Subcutaneous abdominal adipose tissue (tissue), 5 donors: ENCODE results near the gene GPN1.
"Not testable (repeated sequence)": the region's sequence is repeated elsewhere in the genome, so short reads cannot be mapped to it uniquely, and the experiment has no call there.

ENCODE experiments used
- H3K27ac ChIP-seq: one replicate; pipeline ENCODE4 v1.7.0; 2013; ENCODE audit warnings: low read depth, mild to moderate bottlenecking, inconsistent platforms, low read length, moderate library complexity
- H3K27me3 ChIP-seq, 5 donors: one replicate each; pipeline ENCODE4 v1.7.0; 2013; ENCODE audit warnings: low read length in 5 of 5, inconsistent platforms in 1 of 5; ENCODE audit not compliant: control insufficient read depth in 5 of 5, insufficient read depth in 4 of 5
- H3K36me3 ChIP-seq, 5 donors: one replicate each; pipeline ENCODE4 v1.7.0; 2013; ENCODE audit warnings: low read length in 5 of 5; ENCODE audit not compliant: control insufficient read depth in 5 of 5, insufficient read depth in 5 of 5
- H3K4me1 ChIP-seq, 5 donors: one replicate each; pipeline ENCODE4 v1.7.0; 2013; ENCODE audit warnings: low read length in 5 of 5, mild to moderate bottlenecking in 3 of 5, moderate library complexity in 1 of 5; ENCODE audit not compliant: control insufficient read depth in 5 of 5, insufficient read depth in 5 of 5
- H3K4me3 ChIP-seq, 5 donors: one replicate each; pipeline ENCODE4 v1.7.0; 2013; ENCODE audit warnings: low read length in 5 of 5, low read depth in 1 of 5
- H3K9ac ChIP-seq, 5 donors: one replicate each; pipeline ENCODE4 v1.7.0; 2013; ENCODE audit warnings: low read length in 5 of 5, mild to moderate bottlenecking in 4 of 5, moderate library complexity in 3 of 5
- H3K9me3 ChIP-seq, 5 donors: one replicate each; pipeline ENCODE4 v1.7.0; 2013; ENCODE audit warnings: low read length in 5 of 5; ENCODE audit not compliant: control insufficient read depth in 5 of 5
- donor health status: healthy.
- donor health status: healthy.
- donor health status: healthy.
- donor health status: healthy.
- donor health status: healthy.

Gene GPN1

DNA sequence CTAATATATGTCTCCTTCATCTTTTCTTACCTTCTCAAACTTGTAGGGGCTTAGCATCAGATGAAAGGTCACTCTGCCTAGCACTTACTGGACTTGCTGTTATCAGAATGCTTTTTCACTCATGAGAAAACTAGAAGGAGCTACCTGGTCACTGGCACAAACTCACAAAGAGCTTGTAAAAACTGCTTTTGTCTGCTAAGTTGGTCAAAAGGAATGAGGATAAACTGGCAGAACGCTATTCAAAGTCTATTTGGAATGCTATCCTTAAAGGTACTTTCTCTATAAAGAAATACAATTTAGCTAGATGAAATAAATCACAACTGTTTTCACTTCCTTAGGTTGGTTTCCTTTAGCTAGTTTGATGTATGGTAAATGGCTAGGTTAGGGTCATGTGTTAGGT is 2.5 kb upstream of the GPN1 start:
- not testable (repeated sequence) for H3K9ac ChIP-seq, H3K4me3 ChIP-seq, H3K27me3 ChIP-seq, H3K27ac ChIP-seq, H3K9me3 ChIP-seq
- H3K36me3 ChIP-seq = peaks cover 30 to 41% (median 35%) of the 10 kb centered on the region in 5 donors
- H3K4me1 ChIP-seq = peaks cover 3 to 32% (median 20%) of the 10 kb centered on the region in 5 donors

DNA sequence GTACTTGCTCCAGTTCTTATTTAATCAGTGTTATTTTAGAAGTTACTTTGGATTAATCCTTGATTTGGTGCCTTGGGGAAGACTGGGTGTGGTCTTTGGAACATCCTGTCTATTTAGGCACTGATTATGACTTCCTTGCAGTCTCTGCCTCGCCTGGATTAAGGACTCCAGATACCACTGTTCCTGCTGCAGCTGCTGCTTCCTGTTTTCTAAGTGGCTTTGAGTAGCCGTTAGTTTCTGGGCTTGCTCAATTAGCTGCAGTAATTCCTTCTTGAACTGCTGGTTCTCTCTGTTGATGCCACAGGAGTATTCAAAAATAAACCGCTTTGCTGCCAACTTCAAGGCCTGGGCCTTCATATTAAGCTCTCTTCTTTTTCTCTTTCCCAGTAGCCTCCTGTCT is 1.9 kb upstream of the GPN1 start:
- H3K9me3 ChIP-seq, H3K4me3 ChIP-seq, H3K27ac ChIP-seq, H3K27me3 ChIP-seq, H3K9ac ChIP-seq: not testable (repeated sequence)
- peaks cover 29 to 41% (median 33%) of the 10 kb centered on the region in 5 donors for H3K36me3 ChIP-seq
- peaks cover 3 to 32% (median 20%) of the 10 kb centered on the region in 5 donors for H3K4me1 ChIP-seq

DNA sequence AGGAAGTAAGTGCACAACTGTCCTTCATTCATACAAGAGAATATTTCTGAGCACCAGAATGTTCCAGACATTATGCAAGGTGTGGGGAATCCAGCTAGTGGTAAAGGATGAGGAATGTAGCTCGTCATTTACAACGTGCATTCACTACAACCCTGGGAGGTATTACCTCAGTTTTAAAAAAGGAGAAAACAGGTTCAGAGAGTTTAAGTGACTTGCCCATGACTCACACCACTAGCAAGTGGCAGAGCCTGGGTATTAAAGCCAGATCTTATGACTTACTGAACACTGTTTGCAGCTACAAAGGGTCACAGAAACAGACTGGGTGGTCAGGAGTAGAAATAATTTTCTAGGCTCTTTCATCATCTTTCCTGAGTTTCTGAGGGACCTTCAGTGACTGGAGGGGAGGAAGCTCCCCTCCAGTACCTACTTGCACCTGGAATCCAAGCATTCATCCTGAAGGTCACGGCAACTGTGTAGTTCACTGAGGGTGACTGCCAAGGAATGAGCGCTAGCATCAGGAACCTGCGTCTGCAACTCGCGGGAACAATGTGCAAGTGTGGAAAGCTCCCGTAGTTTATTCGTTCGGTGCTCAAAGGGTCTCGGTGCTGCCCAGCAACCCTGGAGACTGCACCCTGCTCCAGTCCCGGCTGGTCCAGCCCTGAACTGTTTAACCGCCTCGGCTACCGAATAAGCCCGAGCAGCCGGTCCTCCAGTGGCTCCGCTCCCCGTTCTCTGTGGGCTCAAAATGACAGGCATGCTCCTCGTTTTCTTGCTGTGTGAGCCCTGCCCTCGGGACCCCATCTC is 685 bp upstream of the GPN1 start:
- Histone ChIP-seq H3K4me1 (peaks cover 3 to 32% (median 20%) of the 10 kb centered on the region in 5 donors), H3K9me3 (no peaks in the 10 kb centered on the region), H3K9ac (peak overlapping the region; percentile 83 to 97 (median 91)), H3K4me3 (peak overlapping the region; percentile 84 to 99 (median 95)), H3K27ac (peak overlapping the region; percentile 88), H3K36me3 (peaks cover 28 to 40% (median 31%) of the 10 kb centered on the region in 5 donors), H3K27me3 (no peaks in the 10 kb centered on the region)

DNA sequence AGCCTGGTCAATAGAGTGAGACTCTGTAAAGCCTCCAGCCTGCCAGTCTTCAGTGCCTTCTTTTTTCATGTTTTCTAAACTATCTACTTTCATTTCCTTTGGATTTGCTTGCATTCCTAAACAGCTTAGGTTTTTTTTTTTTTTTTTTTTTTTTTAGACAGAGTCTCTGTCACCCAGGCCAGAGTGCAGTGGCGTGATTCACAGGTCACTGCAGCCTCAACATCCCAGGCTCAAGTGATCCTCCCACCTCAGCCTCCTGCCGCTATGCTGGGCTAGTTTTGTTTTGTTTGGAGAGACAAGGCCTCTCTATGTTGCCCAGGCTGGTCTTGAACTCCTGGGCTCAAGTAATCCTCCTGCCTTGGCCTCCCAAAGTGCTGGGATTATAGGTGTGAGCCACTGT is 1.4 kb downstream of the GPN1 start:
- not testable (repeated sequence) for H3K27ac ChIP-seq

DNA sequence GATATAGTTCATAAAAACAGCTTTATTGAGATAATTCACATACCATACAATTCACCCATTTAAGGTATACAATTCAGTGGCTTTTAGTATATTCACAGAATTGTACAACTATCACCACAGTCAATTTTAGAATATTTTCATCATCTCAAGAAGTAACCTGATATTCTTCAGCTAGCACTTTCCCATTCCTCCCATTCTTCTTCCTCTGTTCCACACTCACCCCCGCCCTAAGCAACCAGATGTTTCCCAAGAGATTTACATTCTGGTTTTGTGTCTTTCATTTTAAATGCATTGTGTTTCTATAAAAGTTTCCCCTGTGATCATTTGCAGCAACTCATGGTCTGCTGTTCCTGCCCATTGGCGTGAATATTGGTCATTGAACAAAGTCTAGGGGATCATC is 5.4 kb downstream of the GPN1 start:
- H3K27ac ChIP-seq = no peak overlapping the region
- H3K36me3 ChIP-seq = peaks cover 57 to 82% (median 68%) of the 10 kb centered on the region in 5 donors

More for the DNA sequence above, 1.4 kb downstream of the GPN1 start:
- not testable (repeated sequence) for H3K9me3 ChIP-seq, H3K4me3 ChIP-seq, H3K27me3 ChIP-seq, H3K9ac ChIP-seq
- peaks cover 32 to 44% (median 37%) of the 10 kb centered on the region in 5 donors for H3K36me3 ChIP-seq
- peaks cover 3 to 32% (median 20%) of the 10 kb centered on the region in 5 donors for H3K4me1 ChIP-seq

DNA sequence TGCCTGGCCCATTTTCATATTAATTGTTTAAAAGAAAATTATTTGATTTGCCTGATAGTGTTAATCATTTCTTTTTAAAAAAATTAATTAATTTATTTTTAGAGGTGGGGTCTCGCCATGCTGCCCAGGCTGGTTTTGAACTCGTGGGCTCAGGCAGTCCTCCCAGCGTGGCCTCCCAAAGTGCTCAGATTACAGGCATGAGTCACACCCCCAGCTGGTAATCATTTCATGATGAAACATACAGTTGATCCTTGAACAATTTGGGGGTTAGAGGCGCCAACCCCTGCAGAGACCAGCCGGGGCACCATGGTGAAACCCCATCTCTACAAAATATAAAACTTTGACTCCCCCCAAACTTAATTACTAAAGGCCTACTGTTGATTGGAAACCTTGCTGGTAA is 7.9 kb downstream of the GPN1 start:
- H3K27me3 ChIP-seq = no peaks in the 10 kb centered on the region
- no peak overlapping the region for H3K27ac ChIP-seq
- no peak overlapping the region for H3K4me3 ChIP-seq
- no peaks in the 10 kb centered on the region for H3K9me3 ChIP-seq
- H3K36me3 ChIP-seq = peaks cover 58 to 93% (median 80%) of the 10 kb centered on the region in 5 donors
- H3K4me1 ChIP-seq = no peaks in the 10 kb centered on the region
- no peak overlapping the region for H3K9ac ChIP-seq

More for the DNA sequence above, 5.4 kb downstream of the GPN1 start:
- H3K9me3 ChIP-seq = no peaks in the 10 kb centered on the region
- H3K4me1 ChIP-seq = peaks cover 0 to 11% (median 6%) of the 10 kb centered on the region in 5 donors
- no peak overlapping the region for H3K4me3 ChIP-seq
- no peak overlapping the region for H3K9ac ChIP-seq
- H3K27me3 ChIP-seq = no peaks in the 10 kb centered on the region

DNA sequence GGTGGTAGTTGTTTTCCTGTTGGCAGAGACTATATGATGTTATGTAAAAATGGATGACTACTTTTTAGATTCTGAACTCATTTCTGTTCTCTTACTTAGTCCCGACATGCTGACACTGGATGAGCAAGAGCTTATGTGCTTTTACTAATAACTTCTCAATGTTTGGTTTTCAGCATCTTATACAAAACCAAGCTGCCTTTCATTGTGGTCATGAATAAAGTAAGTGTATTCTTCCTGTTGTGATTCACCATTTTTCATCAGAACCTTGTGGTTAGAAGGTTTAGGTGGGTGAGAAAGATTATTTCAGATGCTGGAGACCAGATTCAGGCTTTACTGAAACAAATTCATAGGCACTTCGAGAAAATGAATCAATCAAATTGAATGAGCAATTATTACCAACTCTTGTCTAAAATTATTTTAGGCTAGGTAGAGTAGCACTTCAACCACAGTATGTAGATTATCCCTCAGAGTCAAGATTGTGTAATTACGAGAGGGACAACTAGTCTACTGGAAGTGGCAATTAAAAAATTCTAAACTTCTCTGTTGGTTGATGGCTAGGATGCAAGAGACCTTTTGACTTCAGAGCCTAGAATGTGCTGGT is 9.3 kb downstream of the GPN1 start:
- Histone ChIP-seq H3K27ac (no peak overlapping the region), H3K9me3 (no peaks in the 10 kb centered on the region), H3K27me3 (no peaks in the 10 kb centered on the region), H3K9ac (no peak overlapping the region), H3K4me3 (no peak overlapping the region), H3K36me3 (peaks cover 51 to 91% (median 73%) of the 10 kb centered on the region in 5 donors), H3K4me1 (no peaks in the 10 kb centered on the region)

DNA sequence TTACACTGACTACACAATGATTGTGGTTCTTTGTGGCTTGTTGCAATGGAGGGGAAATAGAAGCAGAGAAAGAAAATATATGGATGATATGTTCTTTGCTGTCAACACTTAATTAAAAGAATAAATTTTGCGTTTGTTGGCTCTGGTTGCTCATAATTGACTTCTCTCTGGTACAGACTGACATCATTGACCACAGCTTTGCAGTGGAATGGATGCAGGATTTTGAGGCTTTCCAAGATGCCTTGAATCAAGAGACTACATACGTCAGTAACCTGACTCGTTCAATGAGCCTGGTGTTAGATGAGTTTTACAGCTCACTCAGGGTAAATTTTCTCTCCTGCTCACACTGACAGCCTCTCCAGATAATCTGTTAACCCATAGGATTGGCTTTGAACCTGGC is 9.9 kb downstream of the GPN1 start:
- H3K4me1 ChIP-seq = no peaks in the 10 kb centered on the region
- no peaks in the 10 kb centered on the region for H3K27me3 ChIP-seq
- no peak overlapping the region for H3K9ac ChIP-seq
- no peak overlapping the region for H3K4me3 ChIP-seq
- H3K27ac ChIP-seq = no peak overlapping the region
- no peaks in the 10 kb centered on the region for H3K9me3 ChIP-seq
- peaks cover 56 to 90% (median 72%) of the 10 kb centered on the region in 5 donors for H3K36me3 ChIP-seq

DNA sequence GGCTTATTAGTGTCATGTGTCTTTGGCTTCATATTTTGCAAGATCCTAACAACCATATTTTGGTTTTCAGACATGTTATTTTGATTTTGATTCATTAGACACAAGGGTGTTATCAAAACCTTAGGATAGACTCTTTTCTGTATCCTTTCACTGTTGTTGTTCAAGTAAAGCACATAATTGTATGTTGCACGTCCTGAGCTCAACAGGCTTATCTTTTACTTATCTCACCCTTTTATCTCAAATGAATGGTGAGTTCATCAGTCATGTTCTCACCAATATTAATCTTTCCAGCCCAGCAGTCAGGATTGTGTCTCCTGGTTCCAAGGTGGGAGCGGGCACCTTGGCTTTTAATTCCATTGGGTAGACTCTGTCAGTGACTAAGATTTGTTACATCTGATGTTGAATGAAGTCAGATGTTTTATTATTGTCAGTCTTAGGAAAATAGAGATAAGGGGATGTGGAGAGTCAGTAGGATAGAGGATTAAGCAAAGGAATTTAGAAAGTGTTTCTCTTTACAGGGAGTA is 11.9 kb downstream of the GPN1 start:
- Histone ChIP-seq H3K9me3 (no peaks in the 10 kb centered on the region), H3K27ac (no peak overlapping the region), H3K36me3 (peaks cover 43 to 87% (median 60%) of the 10 kb centered on the region in 5 donors), H3K27me3 (no peaks in the 10 kb centered on the region), H3K4me1 (no peaks in the 10 kb centered on the region), H3K9ac (no peak overlapping the region), H3K4me3 (no peak overlapping the region)

DNA sequence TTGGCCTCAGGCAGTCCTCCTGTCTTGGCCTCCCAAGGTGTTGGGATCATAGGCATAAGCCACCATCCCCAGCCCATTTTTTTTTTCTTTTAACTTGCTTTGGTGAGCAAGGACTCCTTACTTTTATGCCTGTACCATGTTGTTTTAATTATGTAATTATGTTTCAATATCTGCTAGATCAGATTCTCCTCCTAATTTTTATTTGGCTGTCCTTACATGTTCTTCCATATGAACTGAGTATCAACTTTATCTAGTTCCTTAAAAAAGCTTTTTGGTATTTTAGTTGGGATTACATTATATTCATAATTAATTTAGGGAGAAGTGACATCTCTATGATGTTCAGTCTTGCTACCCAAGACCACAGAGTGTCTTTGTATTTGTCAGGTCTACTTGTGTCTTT is 16.3 kb downstream of the GPN1 start:
- no peaks in the 10 kb centered on the region for H3K27me3 ChIP-seq
- no peaks in the 10 kb centered on the region for H3K9me3 ChIP-seq
- no peak overlapping the region for H3K9ac ChIP-seq
- H3K27ac ChIP-seq = no peak overlapping the region
- H3K4me3 ChIP-seq = no peak overlapping the region
- no peaks in the 10 kb centered on the region for H3K4me1 ChIP-seq
- H3K36me3 ChIP-seq = peaks cover 38 to 83% (median 64%) of the 10 kb centered on the region in 5 donors
